HepG2 (cell line): ENCODE results near the gene DAZAP1. TPM values are rescaled to one million over a fixed set of nuclear protein-coding genes. Genes with fewer than 3 reads are reported as not detected.

Experiments
- ATAC-seq: fragments of 200-7000 bp; cut with Tn5 transposase; 3 replicates; pipeline ENCODE4 v1.9.1; 2020; ENCODE audit warnings: mild to moderate bottlenecking, moderate library complexity
- BruUV-seq: library from RNA; stranded (reverse); fragments of 400-500 nt; replicated peaks from 2 replicates; lab custom pipeline; 2021; lab: Mats Ljungman, UMichigan
- CTCF ChIA-PET: fragments of 300-600 bp; formaldehyde crosslinking; extraction: SDS; loops from one replicate; lab custom pipeline; 2021; ENCODE audit warnings: low total read pairs, inconsistent platforms, low intra/inter-chr PET ratio; lab: Yijun Ruan, JAX
- POLR2A ChIA-PET: fragments of 350-600 bp; sonication (Branson Sonifier 250); formaldehyde crosslinking; loops from one replicate; lab custom pipeline; 2020; ENCODE audit warnings: antibody characterized with exemption, inconsistent platforms; lab: Yijun Ruan, JAX
- DNase-seq: peaks from one replicate; pipeline ENCODE4 v3.0.0-alpha.2; 2015; ENCODE audit warnings: low spot score
- FAIRE-seq: peaks from 3 replicates; lab custom pipeline; 2011; peaks lifted over from hg19 to GRCh38; lab: Jason Lieb, UNC
- H2AFZ ChIP-seq: one replicate; pipeline ENCODE4 v1.6.1; 2011; ENCODE audit warnings: low read length, inconsistent platforms
- H3K27ac ChIP-seq: fragments of 300-600 bp; 3 replicates; pipeline ENCODE4 v1.8.0; 2011; ENCODE audit warnings: mixed run types, mild to moderate bottlenecking, mixed read lengths, low read length, inconsistent platforms; ENCODE audit not compliant: insufficient read depth; ENCODE audit errors: extremely low read length
- H3K27me3 ChIP-seq, 2 experiments: fragments of 200-600 bp in 1 of 2; 2 replicates in 1 of 2; 3 replicates in 1 of 2; pipeline versions ENCODE4 v1.6.0 to v1.8.0; 2011; ENCODE audit warnings: low read length in 2 of 2, mild to moderate bottlenecking in 2 of 2, moderate library complexity in 2 of 2, inconsistent platforms in 1 of 2; ENCODE audit not compliant: insufficient read depth in 2 of 2, control insufficient read depth in 1 of 2
- H3K36me3 ChIP-seq, 2 experiments: fragments of 200-600 bp in 1 of 2; replicated peaks in 1 of 2; 2 replicates in 1 of 2; 3 replicates in 1 of 2; pipeline versions ENCODE4 v1.5.1 to v1.8.0; 2011; ENCODE audit warnings: low read length in 2 of 2, inconsistent platforms in 1 of 2; ENCODE audit not compliant: insufficient read depth in 2 of 2, control insufficient read depth in 1 of 2
- H3K4me1 ChIP-seq: 2 replicates; pipeline ENCODE4 v1.5.1; 2012; ENCODE audit warnings: low read length, inconsistent platforms; ENCODE audit not compliant: insufficient read depth
- H3K4me2 ChIP-seq: 2 replicates; pipeline ENCODE4 v1.6.0; 2011; ENCODE audit warnings: low read depth, low read length, inconsistent platforms
- H3K4me3 ChIP-seq, 3 experiments: fragments of 200-600 bp in 1 of 3; sonication (generic), shearing (Covaris generic) in 1 of 3; replicated peaks in 1 of 3; 2 replicates each; pipeline ENCODE4 v1.5.1; 2011 to 2016; ENCODE audit warnings: low read length in 3 of 3, inconsistent platforms in 2 of 3, low read depth in 2 of 3, mild to moderate bottlenecking in 2 of 3, control low read depth in 1 of 3, mixed read lengths in 1 of 3; ENCODE audit not compliant: insufficient read depth in 1 of 3
- H3K79me2 ChIP-seq: one replicate; pipeline ENCODE4 v1.6.1; 2011; ENCODE audit warnings: low read length, inconsistent platforms; ENCODE audit not compliant: insufficient read depth
- H3K9ac ChIP-seq: 2 replicates; pipeline ENCODE4 v1.6.0; 2011; ENCODE audit warnings: mild to moderate bottlenecking, low read depth, low read length, inconsistent platforms; ENCODE audit not compliant: insufficient read depth
- H3K9me3 ChIP-seq: 2 replicates; pipeline ENCODE4 v1.5.1; 2012; ENCODE audit warnings: mild to moderate bottlenecking, low read length
- H4K20me1 ChIP-seq: 2 replicates; pipeline ENCODE4 v1.6.0; 2011; ENCODE audit warnings: inconsistent platforms, mild to moderate bottlenecking, low read length, moderate library complexity; ENCODE audit not compliant: insufficient read depth
- AGO1 ChIP-seq: fragments of 200-400 bp; formaldehyde crosslinking; IDR thresholded peaks from 2 replicates; pipeline ENCODE4 v1.6.1; 2017; ENCODE audit warnings: mild to moderate bottlenecking, low read depth, low read length, moderate library complexity; ENCODE audit not compliant: poor library complexity, severe bottlenecking
- CTCF ChIP-seq: sonication (generic); formaldehyde crosslinking; IDR thresholded peaks from 2 replicates; pipeline ENCODE4 v1.5.0; 2020; ENCODE audit warnings: mild to moderate bottlenecking, missing genetic modification reagents, moderate library complexity
- ETV6 ChIP-seq: sonication (generic); formaldehyde crosslinking; conservative IDR thresholded peaks from 2 replicates; pipeline ENCODE4 v1.4.0; 2020; ENCODE audit warnings: missing genetic modification reagents
- HES4 ChIP-seq: sonication (generic); formaldehyde crosslinking; IDR thresholded peaks from 2 replicates; pipeline ENCODE4 v1.9.0; 2021; ENCODE audit warnings: mild to moderate bottlenecking, missing genetic modification reagents, borderline replicate concordance
- HMGA1 ChIP-seq: sonication (generic); formaldehyde crosslinking; conservative IDR thresholded peaks from 2 replicates; pipeline ENCODE4 v1.4.0; 2020; ENCODE audit warnings: missing genetic modification reagents
- NFKB2 ChIP-seq: sonication (generic); formaldehyde crosslinking; IDR thresholded peaks from 2 replicates; pipeline ENCODE4 v1.4.0; 2020; ENCODE audit warnings: missing genetic modification reagents, borderline replicate concordance
- POLR2A ChIP-seq, 2 experiments: IDR thresholded peaks; 2 replicates each; pipeline ENCODE4 v1.6.1; 2011; ENCODE audit warnings: low read depth in 2 of 2, low read length in 2 of 2, mild to moderate bottlenecking in 1 of 2, moderate library complexity in 1 of 2; ENCODE audit not compliant: insufficient read depth in 1 of 2
- STAG1 ChIP-seq: sonication (generic); formaldehyde crosslinking; IDR thresholded peaks from 2 replicates; pipeline ENCODE4 v1.4.0; 2020; ENCODE audit warnings: missing genetic modification reagents
- ZNF282 ChIP-seq: fragments of 450-650 bp; IDR thresholded peaks from 2 replicates; pipeline ENCODE4 v1.6.1; 2018; ENCODE audit not compliant: partially characterized antibody
- ZSCAN21 ChIP-seq: sonication (generic); formaldehyde crosslinking; IDR thresholded peaks from 2 replicates; pipeline ENCODE4 v1.8.0; 2022; ENCODE audit warnings: mild to moderate bottlenecking, missing genetic modification reagents, moderate library complexity, borderline replicate concordance
- WGBS: methylation state at CpG from one replicate; pipeline ENCODE4 v1.1.6; 2017; ENCODE audit warnings: low lambda C conversion rate; 5-methylcytosine and 5-hydroxymethylcytosine counted together
- in situ Hi-C: cut with HindIII; loops from 2 replicates; pipeline ENCODE4 v1.10.0; 2017; ENCODE audit warnings: low pct_unique_long_range_greater_than_20kb; ENCODE audit not compliant: extremely low pct_ligation_motif_present
- intact Hi-C: fragments of 100-400 bp; cut with micrococcal nuclease; formaldehyde crosslinking; loops from one replicate; pipeline ENCODE4 v1.10.0; 2022; ENCODE audit not compliant: unreplicated experiment
- polyA plus RNA-seq, 8 experiments: library from polyadenylated mRNA; depleted of rRNA in 3 of 8; stranded (reverse) in 7 of 8; unstranded in 1 of 8; fragments of >200 nt; fragmentation: Illumina TruSeq in 4 of 8; extraction: Trizol in 4 of 8; gene quantifications; 2 replicates each; pipeline versions ENCODE4 v1.2.1 to v1.2.3, GENCODE V29; 2011 to 2016; ENCODE audit warnings: low read depth in 4 of 8, missing spikeins in 1 of 8, mixed read lengths in 1 of 8; ENCODE audit not compliant: insufficient read depth in 1 of 8
- total RNA-seq, 5 experiments: library from RNA; depleted of rRNA; stranded (reverse); fragments of >200 nt; fragmentation: Illumina TruSeq; extraction: Trizol; gene quantifications; 2 replicates each; pipeline ENCODE4 v1.2.3, GENCODE V29; 2016; ENCODE audit warnings: low read depth in 1 of 5
- TF ChIP-seq, protein P1 (sequence below): sonication (generic); formaldehyde crosslinking; IDR thresholded peaks from 2 replicates; pipeline ENCODE4 v1.8.1; 2023; ENCODE audit warnings: mild to moderate bottlenecking, missing genetic modification reagents
- TF ChIP-seq, protein P2 (sequence below): sonication (generic); formaldehyde crosslinking; IDR thresholded peaks from 2 replicates; pipeline ENCODE4 v1.4.0; 2020; ENCODE audit warnings: missing genetic modification reagents
- TF ChIP-seq, protein P3 (sequence below): IDR thresholded peaks from 2 replicates; pipeline ENCODE4 v1.6.1; 2012; ENCODE audit warnings: low read length, improper control_type of control experiment

DAZAP1 gene
- total and polyA plus RNA-seq, 2 of the 13 experiments (the other 11 are each of a cell fraction or from before 2014, with no cell fraction given), result 63.3 to 79.2 TPM

DNA sequence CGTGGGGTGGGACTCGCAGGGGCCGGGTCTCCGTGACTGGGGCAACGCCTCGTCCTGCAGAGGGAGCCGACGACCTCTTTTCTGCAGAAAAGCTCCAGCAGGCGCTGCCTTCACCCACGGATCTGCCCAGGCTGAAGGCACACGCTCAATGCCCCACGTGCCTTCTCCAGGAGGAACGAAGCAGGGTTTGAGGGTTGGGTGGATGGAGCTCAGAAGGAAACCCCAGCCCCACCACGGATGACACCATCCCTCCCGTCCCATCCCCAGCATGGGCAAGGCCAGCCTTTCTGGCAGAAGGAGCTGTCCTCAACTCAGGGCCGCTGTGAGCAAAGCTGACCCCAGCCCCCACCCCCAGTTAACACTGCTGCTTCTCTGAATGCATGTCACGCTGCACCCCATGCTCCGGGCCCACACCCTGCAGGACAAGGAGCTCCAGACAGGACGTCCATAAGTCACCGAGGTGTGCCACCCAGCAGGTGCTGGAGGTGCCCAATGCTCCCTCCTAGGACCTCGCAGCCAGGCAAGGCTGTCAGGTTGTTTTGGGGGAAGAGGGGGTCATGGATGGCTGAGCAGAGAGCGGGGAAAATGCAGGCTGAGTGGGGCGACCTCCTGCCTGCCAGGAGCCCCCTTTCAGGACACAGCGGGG is 64.3 kb downstream of the DAZAP1 start:
- Histone ChIP-seq H3K9ac (peak overlapping the region; percentile 42; the same call in 1 of the 2 replicates), H3K27me3 (no peaks in the 10 kb centered on the region), H2AFZ (no peak overlapping the region), H3K9me3 (no peaks in the 10 kb centered on the region), H4K20me1 (peaks cover 12% of the 10 kb centered on the region), H3K36me3 (peaks cover 0 to 5% of the 10 kb centered on the region in 2 experiments; a peak in 2 of 5 replicates), H3K4me3 (peak overlapping the region in 1 of 3 experiments; percentile 69; a peak in 1 of 6 replicates), H3K4me2 (peak overlapping the region; percentile 76), H3K79me2 (peaks cover 2% of the 10 kb centered on the region), H3K4me1 (peaks cover 25% of the 10 kb centered on the region), H3K27ac (no peak overlapping the region)
- intact Hi-C loops, result no loop called here
- ChIA-PET CTCF (no interaction called here), POLR2A (interaction anchor here (0.9 to 3.6 kb wide), 4 partner anchors 16 to 32 kb away, joined by 3 to 19 read pairs (median 4); partner anchors contain the start of genes PCSK4 and REEP6)
- no peak for DNase-seq
- WGBS, result 40% methylated on average over 14 of the region's 24 CpGs
- BruUV-seq, result no TSS peak
- in situ Hi-C loops, result no loop called here
- FAIRE-seq, result no peak
- no peak for TF ChIP-seq ETV6 (CRISPR knock-in tag)
- no peak for TF ChIP-seq ZNF282
- peak; percentile 51 for TF ChIP-seq CTCF
- TF ChIP-seq NFKB2 (CRISPR knock-in tag), result peak; percentile 59; the same call in 1 of the 2 replicates
- TF ChIP-seq, protein P1, sequence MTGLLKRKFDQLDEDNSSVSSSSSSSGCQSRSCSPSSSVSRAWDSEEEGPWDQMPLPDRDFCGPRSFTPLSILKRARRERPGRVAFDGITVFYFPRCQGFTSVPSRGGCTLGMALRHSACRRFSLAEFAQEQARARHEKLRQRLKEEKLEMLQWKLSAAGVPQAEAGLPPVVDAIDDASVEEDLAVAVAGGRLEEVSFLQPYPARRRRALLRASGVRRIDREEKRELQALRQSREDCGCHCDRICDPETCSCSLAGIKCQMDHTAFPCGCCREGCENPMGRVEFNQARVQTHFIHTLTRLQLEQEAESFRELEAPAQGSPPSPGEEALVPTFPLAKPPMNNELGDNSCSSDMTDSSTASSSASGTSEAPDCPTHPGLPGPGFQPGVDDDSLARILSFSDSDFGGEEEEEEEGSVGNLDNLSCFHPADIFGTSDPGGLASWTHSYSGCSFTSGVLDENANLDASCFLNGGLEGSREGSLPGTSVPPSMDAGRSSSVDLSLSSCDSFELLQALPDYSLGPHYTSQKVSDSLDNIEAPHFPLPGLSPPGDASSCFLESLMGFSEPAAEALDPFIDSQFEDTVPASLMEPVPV (CRISPR knock-in tag), result 0 out of 2 replicates have a peak, but pooled peaks have one; percentile 13
- 0 out of 4 replicates have a peak, but pooled peaks of 1 of the 2 experiments have one; percentile 7 for TF ChIP-seq POLR2A (IDR thresholded peaks at IDR 0.05; ENCODE audit: insufficient read depth in 1 of 2, low read depth in 2 of 2, low read length in 2 of 2)
- TF ChIP-seq HES4 (CRISPR knock-in tag), result no peak
- 0 out of 2 replicates have a peak, but pooled peaks have one; percentile 20 for TF ChIP-seq ZSCAN21 (CRISPR knock-in tag)
- TF ChIP-seq HMGA1 (CRISPR knock-in tag), result no peak
- TF ChIP-seq, protein P2, sequence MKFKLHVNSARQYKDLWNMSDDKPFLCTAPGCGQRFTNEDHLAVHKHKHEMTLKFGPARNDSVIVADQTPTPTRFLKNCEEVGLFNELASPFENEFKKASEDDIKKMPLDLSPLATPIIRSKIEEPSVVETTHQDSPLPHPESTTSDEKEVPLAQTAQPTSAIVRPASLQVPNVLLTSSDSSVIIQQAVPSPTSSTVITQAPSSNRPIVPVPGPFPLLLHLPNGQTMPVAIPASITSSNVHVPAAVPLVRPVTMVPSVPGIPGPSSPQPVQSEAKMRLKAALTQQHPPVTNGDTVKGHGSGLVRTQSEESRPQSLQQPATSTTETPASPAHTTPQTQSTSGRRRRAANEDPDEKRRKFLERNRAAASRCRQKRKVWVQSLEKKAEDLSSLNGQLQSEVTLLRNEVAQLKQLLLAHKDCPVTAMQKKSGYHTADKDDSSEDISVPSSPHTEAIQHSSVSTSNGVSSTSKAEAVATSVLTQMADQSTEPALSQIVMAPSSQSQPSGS, result no peak
- peak; percentile 4 for TF ChIP-seq AGO1
- TF ChIP-seq, protein P3, sequence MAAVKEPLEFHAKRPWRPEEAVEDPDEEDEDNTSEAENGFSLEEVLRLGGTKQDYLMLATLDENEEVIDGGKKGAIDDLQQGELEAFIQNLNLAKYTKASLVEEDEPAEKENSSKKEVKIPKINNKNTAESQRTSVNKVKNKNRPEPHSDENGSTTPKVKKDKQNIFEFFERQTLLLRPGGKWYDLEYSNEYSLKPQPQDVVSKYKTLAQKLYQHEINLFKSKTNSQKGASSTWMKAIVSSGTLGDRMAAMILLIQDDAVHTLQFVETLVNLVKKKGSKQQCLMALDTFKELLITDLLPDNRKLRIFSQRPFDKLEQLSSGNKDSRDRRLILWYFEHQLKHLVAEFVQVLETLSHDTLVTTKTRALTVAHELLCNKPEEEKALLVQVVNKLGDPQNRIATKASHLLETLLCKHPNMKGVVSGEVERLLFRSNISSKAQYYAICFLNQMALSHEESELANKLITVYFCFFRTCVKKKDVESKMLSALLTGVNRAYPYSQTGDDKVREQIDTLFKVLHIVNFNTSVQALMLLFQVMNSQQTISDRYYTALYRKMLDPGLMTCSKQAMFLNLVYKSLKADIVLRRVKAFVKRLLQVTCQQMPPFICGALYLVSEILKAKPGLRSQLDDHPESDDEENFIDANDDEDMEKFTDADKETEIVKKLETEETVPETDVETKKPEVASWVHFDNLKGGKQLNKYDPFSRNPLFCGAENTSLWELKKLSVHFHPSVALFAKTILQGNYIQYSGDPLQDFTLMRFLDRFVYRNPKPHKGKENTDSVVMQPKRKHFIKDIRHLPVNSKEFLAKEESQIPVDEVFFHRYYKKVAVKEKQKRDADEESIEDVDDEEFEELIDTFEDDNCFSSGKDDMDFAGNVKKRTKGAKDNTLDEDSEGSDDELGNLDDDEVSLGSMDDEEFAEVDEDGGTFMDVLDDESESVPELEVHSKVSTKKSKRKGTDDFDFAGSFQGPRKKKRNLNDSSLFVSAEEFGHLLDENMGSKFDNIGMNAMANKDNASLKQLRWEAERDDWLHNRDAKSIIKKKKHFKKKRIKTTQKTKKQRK, result no peak
- TF ChIP-seq STAG1 (CRISPR knock-in tag), result peak; percentile 43
- no peak; the same call in 2 of the 3 replicates for ATAC-seq
